A549 (cell line): ENCODE data around the gene TTLL9.

Source experiments
- CTCF ChIP-seq: fragments of >200 bp; sonication (Bioruptor Twin); formaldehyde crosslinking; IDR thresholded peaks from 3 replicates; pipeline ENCODE4 v1.5.1; 2016
- POLR2A ChIP-seq: IDR thresholded peaks from 2 replicates; pipeline ENCODE4 v1.6.1; 2012; ENCODE audit warnings: mild to moderate bottlenecking, low read length
- REST ChIP-seq: fragments of 200-600 bp; sonication (generic); IDR thresholded peaks from 2 replicates; pipeline ENCODE4 v1.6.1; 2016; ENCODE audit warnings: antibody characterized with exemption, mild to moderate bottlenecking, moderate library complexity
- RFX5 ChIP-seq: fragments of 450-650 bp; IDR thresholded peaks from 2 replicates; pipeline ENCODE4 v1.7.1; 2014; ENCODE audit warnings: antibody characterized with exemption, mild to moderate bottlenecking, moderate library complexity

GRCh38 chr20:31945785-31946184, 75.4 kb downstream of the TTLL9 start:
- TF ChIP-seq POLR2A (no peak), CTCF (no peak), REST (no peak), RFX5 (no peak)
